GM19438 (cell line): ENCODE data around the gene ASZ1.

Source experiments
- ATAC-seq: cut with Tn5 transposase; IDR thresholded peaks from one replicate; pipeline ENCODE4 v1.9.1; 2021; ENCODE audit warnings: low read depth; ENCODE audit not compliant: unreplicated experiment

Gene ASZ1

GRCh38 chr7:117403737-117404136 lies 23.6 kb downstream of the ASZ1 start:
- ATAC-seq = no peak

GRCh38 chr7:117402109-117402508 lies 25.2 kb downstream of the ASZ1 start:
- ATAC-seq = no peak

GRCh38 chr7:117401293-117402002 lies 25.8 kb downstream of the ASZ1 start:
- ATAC-seq = no peak

GRCh38 chr7:117399820-117400422 lies 27.4 kb downstream of the ASZ1 start:
- no peak for ATAC-seq

- ATAC-seq = no peak
Observed at GRCh38 chr7:117395743-117396142, 31.6 kb downstream of the ASZ1 start.

- no peak for ATAC-seq
Observed at GRCh38 chr7:117393781-117394180, 33.5 kb downstream of the ASZ1 start.

- ATAC-seq = no peak
Observed at GRCh38 chr7:117389871-117390270, 37.4 kb downstream of the ASZ1 start.

- ATAC-seq = no peak
Observed at GRCh38 chr7:117386110-117386706, 41.1 kb downstream of the ASZ1 start.

GRCh38 chr7:117385363-117386109 lies 41.8 kb downstream of the ASZ1 start:
- no peak for ATAC-seq

- no peak for ATAC-seq
Observed at GRCh38 chr7:117384688-117385362, 42.5 kb downstream of the ASZ1 start.

- ATAC-seq = no peak
Observed at GRCh38 chr7:117383483-117384189, 43.7 kb downstream of the ASZ1 start.

- ATAC-seq = no peak
Observed at GRCh38 chr7:117383046-117383445, 44.2 kb downstream of the ASZ1 start.

- no peak for ATAC-seq
Observed at GRCh38 chr7:117381362-117381761, 45.9 kb downstream of the ASZ1 start.

- no peak for ATAC-seq
Observed at GRCh38 chr7:117375380-117375779, 51.9 kb downstream of the ASZ1 start.

- ATAC-seq = no peak
Observed at GRCh38 chr7:117372073-117372472, 55.2 kb downstream of the ASZ1 start.

GRCh38 chr7:117364339-117365080 lies 62.8 kb downstream of the ASZ1 start:
- ATAC-seq = no peak

- ATAC-seq = no peak
Observed at GRCh38 chr7:117362294-117362888, 64.9 kb downstream of the ASZ1 start.

GRCh38 chr7:117350027-117350426 lies 77.3 kb downstream of the ASZ1 start:
- no peak for ATAC-seq

GRCh38 chr7:117349570-117349969 lies 77.7 kb downstream of the ASZ1 start:
- ATAC-seq = no peak
